Activated T-cell treated with anti-CD3 and anti-CD28 coated beads for 4 hours (primary cell): ENCODE measurements around the gene NUBP1.

Experiments used
- DNase-seq: peaks from one replicate; pipeline ENCODE4 v3.0.0-alpha.2; 2020

Gene NUBP1

DNA sequence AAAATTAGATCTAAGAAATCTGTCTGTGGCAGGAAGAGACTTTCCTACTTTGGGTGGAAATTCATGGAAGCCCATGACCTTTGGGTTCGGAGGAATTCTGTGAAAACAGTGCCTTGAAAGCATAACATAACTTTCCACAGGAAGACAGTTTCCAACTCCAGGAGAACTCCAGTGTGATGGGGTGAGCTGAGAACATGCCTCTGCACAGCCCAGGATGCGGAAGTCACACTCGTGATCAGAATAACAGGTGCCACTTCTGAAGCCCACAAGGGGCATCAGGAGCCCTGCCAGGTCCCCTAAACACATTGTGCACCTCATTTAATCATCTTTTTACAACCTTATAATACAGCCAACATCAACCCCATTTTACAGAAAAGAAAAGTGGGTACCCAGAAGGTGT is 65.2 kb downstream of the NUBP1 start:
- DNase-seq: no peak

DNA sequence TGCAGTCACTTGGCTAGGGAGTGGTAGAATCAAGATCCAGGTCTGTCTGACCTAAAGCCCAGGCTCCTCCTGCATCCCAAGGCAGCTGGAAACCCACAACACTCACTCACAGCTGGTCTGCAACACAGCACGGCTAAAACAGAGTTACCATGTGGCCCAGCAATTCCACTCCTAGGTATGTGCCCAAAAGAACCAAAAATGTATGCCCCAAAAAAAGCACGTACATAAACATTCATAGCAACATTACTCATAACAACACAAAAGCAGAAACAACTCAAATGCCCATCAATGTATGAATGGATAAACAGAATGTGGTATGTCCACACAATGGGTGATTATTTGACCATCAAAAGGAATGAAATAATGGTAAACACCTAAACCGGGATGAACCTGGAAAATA is 66.1 kb downstream of the NUBP1 start:
- DNase-seq: no peak

DNA sequence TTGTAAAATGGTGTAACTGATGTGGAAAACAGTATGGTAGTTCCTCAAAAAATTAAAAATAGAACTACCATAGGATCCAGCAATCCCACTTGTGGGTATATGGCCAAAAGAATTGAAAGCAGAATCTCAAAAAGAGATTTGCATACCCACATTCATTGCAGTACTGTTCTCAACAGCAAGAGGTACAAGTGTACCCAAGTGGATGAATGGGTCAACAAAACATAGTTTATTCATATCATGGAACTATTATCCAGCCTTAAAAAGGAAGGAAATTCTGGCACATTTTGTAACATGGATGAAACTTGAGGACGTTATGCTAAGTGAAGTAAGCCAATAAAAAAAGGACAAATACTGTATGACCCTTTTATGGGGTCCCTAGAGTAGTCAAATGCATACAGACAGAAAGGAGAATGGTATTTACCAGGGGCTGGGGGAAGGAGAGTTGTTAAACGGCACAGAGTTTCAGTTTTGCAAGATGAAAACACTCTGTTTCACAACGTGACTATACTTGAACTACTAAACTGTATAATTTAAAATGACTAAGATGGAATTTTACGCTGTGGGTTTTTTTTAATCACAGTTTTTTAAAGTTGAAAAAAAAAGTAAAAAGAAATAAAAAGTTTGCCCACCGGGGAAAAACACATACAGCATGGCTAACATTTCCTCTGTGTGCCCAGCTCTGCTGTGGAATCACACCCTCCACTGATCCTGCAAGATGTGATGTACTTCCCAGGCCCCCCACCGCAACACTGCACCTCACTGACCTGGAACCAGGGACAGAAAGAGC is 68.9 kb downstream of the NUBP1 start:
- DNase-seq: no peak

DNA sequence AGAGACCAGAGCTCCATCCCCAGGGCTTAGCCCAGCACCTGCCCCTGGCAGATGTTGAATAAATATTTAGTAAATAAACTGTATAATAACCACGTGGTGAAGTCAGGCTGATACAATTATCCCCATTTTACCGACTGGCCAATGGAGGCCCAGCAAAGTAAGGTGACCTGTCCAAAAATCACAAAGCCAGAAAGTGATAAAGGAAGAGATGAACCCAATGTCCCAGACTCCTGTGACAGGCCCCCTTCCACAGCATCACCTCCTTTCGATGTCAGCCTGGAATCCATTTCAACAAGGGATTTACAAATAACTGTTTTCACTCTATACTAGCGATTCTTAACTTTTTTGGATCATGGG is 69.4 kb downstream of the NUBP1 start:
- DNase-seq: no peak

DNA sequence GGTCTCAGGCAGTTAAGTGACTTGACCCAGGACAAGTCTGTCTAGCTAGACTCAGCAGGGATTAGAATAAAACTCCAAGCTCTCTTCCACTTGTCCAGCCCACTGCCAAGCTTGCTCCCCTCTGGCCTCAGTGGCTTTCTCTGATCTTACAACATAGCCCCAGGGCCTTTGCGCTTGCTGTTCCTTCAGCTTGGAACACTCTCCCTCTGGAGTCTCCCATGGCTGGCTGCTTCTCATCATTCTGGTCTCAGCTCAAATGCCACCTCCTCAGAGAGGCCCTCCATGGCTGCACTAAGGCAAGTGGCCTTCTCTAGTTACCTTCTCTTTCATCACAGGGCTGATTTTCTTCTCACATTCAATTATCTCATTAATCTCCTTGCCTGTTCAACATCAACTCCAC is 73.9 kb downstream of the NUBP1 start:
- no peak for DNase-seq

DNA sequence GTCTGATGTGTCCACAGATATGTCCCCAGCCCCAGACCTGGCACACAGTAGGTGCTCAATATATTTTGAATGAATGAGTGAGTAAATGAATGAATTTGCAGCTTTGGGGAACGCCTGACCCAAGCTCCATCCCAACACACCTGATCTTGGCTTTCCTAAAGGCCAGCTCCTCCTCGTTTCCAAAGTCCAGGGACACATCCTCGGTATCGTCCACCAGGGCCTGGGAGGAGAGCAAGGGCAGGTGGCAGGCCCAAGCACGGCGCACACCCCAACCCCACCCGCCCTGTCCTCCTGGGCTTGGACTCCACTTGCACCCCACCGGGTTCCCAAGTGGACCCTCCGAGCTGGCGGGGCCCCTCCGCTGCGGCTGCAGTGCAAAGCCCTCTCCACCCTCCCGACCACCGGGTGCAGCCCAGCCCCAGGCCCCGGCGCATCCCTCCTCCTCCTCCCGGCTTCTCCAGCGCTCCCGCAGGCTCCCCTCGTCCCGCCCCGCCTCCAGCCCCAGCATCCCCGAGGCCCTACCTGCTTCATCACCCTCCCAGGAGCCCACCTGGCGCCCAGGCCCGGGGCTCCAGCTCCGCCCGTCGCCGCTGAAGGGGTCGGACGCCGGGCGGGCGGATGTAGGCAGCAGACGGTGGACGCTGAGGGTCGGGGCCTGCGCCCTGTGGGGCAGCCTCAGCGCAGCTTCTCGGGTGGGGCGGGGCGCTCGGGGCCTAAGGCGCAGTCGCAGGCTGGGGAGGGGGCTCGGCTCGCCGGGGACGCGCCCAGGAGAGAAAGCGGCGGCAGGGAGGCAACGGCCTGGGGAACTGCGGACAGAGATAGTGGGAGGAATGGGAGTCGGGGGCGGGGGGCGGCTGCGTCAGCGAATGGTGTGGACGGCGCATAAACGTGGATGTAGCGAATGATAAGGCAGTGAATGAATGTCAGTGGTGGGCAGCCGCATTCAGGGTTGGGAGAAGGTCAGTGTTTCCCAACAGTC is 74.6 kb downstream of the NUBP1 start, which contains the start of gene TVP23A:
TSS of gene TVP23A (minus strand) at position 832 of the 979 bp plus-strand sequence. CDS start at position 531, 301 bp downstream.
- no peak for DNase-seq
